ENCODE data around the gene TMC3. TPM values are rescaled to one million over a fixed set of nuclear protein-coding genes. Genes with fewer than 3 reads are reported as not detected.

Gene TMC3
- total and polyA plus RNA-seq, 2 of the 13 experiments (the other 11 are each of a cell fraction or from before 2014, with no cell fraction given) = not detected

GRCh38 chr15:81351651-81352050, 22.4 kb downstream of the TMC3 start:
- no peak overlapping the region for H3K27ac ChIP-seq (ENCODE audit: extremely low read length, insufficient read depth, low read length)
- no peak for DNase-seq (ENCODE audit: low spot score)
- ChIA-PET CTCF (ENCODE audit: low intra/inter-chr PET ratio, low total read pairs) (no interaction called here), POLR2A (no interaction called here)
- ATAC-seq = no peak
- no peaks in the 10 kb centered on the region for H3K27me3 ChIP-seq (ENCODE audit: control insufficient read depth in 1 of 2, insufficient read depth in 2 of 2, low read length in 2 of 2)
- no peak overlapping the region for H2AFZ ChIP-seq (ENCODE audit: low read length)
- H3K4me2 ChIP-seq (ENCODE audit: low read depth, low read length) = no peak overlapping the region
- no TSS peak for BruUV-seq (replicated peaks)
- no peak for FAIRE-seq
- H3K36me3 ChIP-seq (replicated peaks in 1 of 2; ENCODE audit: control insufficient read depth in 1 of 2, insufficient read depth in 2 of 2, low read length in 2 of 2) = no peaks in the 10 kb centered on the region
- no peaks in the 10 kb centered on the region for H4K20me1 ChIP-seq (ENCODE audit: insufficient read depth, low read length)
- WGBS (ENCODE audit: low lambda C conversion rate) = 23% methylated on average over 5 of the region's 5 CpGs
- no peak overlapping the region for H3K9ac ChIP-seq (ENCODE audit: insufficient read depth, low read depth, low read length)
- H3K9me3 ChIP-seq (ENCODE audit: low read length) = no peaks in the 10 kb centered on the region
- no peaks in the 10 kb centered on the region for H3K79me2 ChIP-seq (ENCODE audit: insufficient read depth, low read length)
- intact Hi-C loops (cut with micrococcal nuclease; ENCODE audit: unreplicated experiment) (no loop called here), in situ Hi-C loops (cut with HindIII; ENCODE audit: extremely low pct_ligation_motif_present, low pct_unique_long_range_greater_than_20kb) (no loop called here)
- no peak overlapping the region for H3K4me3 ChIP-seq (replicated peaks in 1 of 3; ENCODE audit: insufficient read depth in 1 of 3, low read depth in 2 of 3, low read length in 3 of 3)
- TF ChIP-seq ZNF205 (CRISPR knock-in tag; IDR thresholded peaks at IDR 0.05) (no peak), ATF5 (CRISPR knock-in tag; IDR thresholded peaks at IDR 0.05; ENCODE audit: low read depth) (no peak), ZBTB8A (CRISPR knock-in tag; IDR thresholded peaks at IDR 0.05; ENCODE audit: borderline replicate concordance, low read depth) (no peak)
- H3K4me1 ChIP-seq (ENCODE audit: insufficient read depth, low read length) = no peaks in the 10 kb centered on the region

- ChIA-PET CTCF (ENCODE audit: low intra/inter-chr PET ratio, low total read pairs) (no interaction called here), POLR2A (no interaction called here)
- no TSS peak for BruUV-seq (replicated peaks)
- H3K79me2 ChIP-seq (ENCODE audit: insufficient read depth, low read length) = no peaks in the 10 kb centered on the region
- H3K9me3 ChIP-seq (ENCODE audit: low read length) = no peaks in the 10 kb centered on the region
- H4K20me1 ChIP-seq (ENCODE audit: insufficient read depth, low read length) = no peaks in the 10 kb centered on the region
- H3K27ac ChIP-seq (ENCODE audit: extremely low read length, insufficient read depth, low read length) = no peak overlapping the region
- H3K36me3 ChIP-seq (replicated peaks in 1 of 2; ENCODE audit: control insufficient read depth in 1 of 2, insufficient read depth in 2 of 2, low read length in 2 of 2) = no peaks in the 10 kb centered on the region
- H3K4me3 ChIP-seq (replicated peaks in 1 of 3; ENCODE audit: insufficient read depth in 1 of 3, low read depth in 2 of 3, low read length in 3 of 3) = no peak overlapping the region
- no peaks in the 10 kb centered on the region for H3K4me1 ChIP-seq (ENCODE audit: insufficient read depth, low read length)
- DNase-seq (ENCODE audit: low spot score) = no peak
- no peak for FAIRE-seq
- no peak overlapping the region for H2AFZ ChIP-seq (ENCODE audit: low read length)
- no peak overlapping the region for H3K4me2 ChIP-seq (ENCODE audit: low read depth, low read length)
- WGBS (ENCODE audit: low lambda C conversion rate) = 44% methylated on average over 3 of the region's 3 CpGs
- no peak for ATAC-seq
- no peaks in the 10 kb centered on the region for H3K27me3 ChIP-seq (ENCODE audit: control insufficient read depth in 1 of 2, insufficient read depth in 2 of 2, low read length in 2 of 2)
- in situ Hi-C loops (cut with HindIII; ENCODE audit: extremely low pct_ligation_motif_present, low pct_unique_long_range_greater_than_20kb) (no loop called here), intact Hi-C loops (cut with micrococcal nuclease; ENCODE audit: unreplicated experiment) (no loop called here)
- no peak overlapping the region for H3K9ac ChIP-seq (ENCODE audit: insufficient read depth, low read depth, low read length)
- TF ChIP-seq UBTF (CRISPR knock-in tag; IDR thresholded peaks at IDR 0.05) (no peak), SSRP1 (CRISPR knock-in tag; IDR thresholded peaks at IDR 0.05) (no peak), HMGXB4 (CRISPR knock-in tag; IDR thresholded peaks at IDR 0.05; ENCODE audit: borderline replicate concordance in 1 of 2, low read depth in 1 of 2) (no peak), ZUFSP (CRISPR knock-in tag; IDR thresholded peaks at IDR 0.05; ENCODE audit: borderline replicate concordance) (no peak), ZNF572 (CRISPR knock-in tag; IDR thresholded peaks at IDR 0.05) (no peak)
These were observed 24.7 kb downstream of the TMC3 start for GRCh38 chr15:81349271-81349670.

Data from HepG2 (cell line).